T-helper 2 cell (primary cell): ENCODE results near the gene KCTD12.

ENCODE experiments used
- DNase-seq, 5 experiments: peaks; one replicate each; pipeline versions ENCODE4 v3.0.0 to v3.0.0-alpha.2; 2012 to 2022

The KCTD12 gene

GRCh38 chr13:76853481-76853880 is 32.7 kb downstream of the KCTD12 start:
- no peak for DNase-seq

GRCh38 chr13:76852986-76853385 is 33.2 kb downstream of the KCTD12 start:
- no peak for DNase-seq

- DNase-seq = no peak
Observed at GRCh38 chr13:76851961-76852360, 34.2 kb downstream of the KCTD12 start.

GRCh38 chr13:76849493-76849892 is 36.7 kb downstream of the KCTD12 start:
- DNase-seq = no peak

- DNase-seq = no peak
Observed at GRCh38 chr13:76848596-76848995, 37.6 kb downstream of the KCTD12 start.

- no peak for DNase-seq
Observed at GRCh38 chr13:76846363-76846762, 39.8 kb downstream of the KCTD12 start.

GRCh38 chr13:76845865-76846264 is 40.3 kb downstream of the KCTD12 start:
- DNase-seq = no peak

- DNase-seq = no peak
Observed at GRCh38 chr13:76845367-76845766, 40.8 kb downstream of the KCTD12 start.

GRCh38 chr13:76837801-76838200 is 48.4 kb downstream of the KCTD12 start:
- no peak for DNase-seq

- no peak for DNase-seq
Observed at GRCh38 chr13:76836311-76836710, 49.9 kb downstream of the KCTD12 start.

- no peak for DNase-seq
Observed at GRCh38 chr13:76833441-76833954, 52.7 kb downstream of the KCTD12 start.

- no peak for DNase-seq
Observed at GRCh38 chr13:76832258-76832988, 53.8 kb downstream of the KCTD12 start.

GRCh38 chr13:76830805-76831204 is 55.4 kb downstream of the KCTD12 start:
- no peak for DNase-seq
